Neural cell (in vitro differentiated cells): ENCODE data around the gene CPXM1.

Experiments used
- EP300 ChIP-seq: fragments of 450-650 bp; conservative IDR thresholded peaks from 2 replicates; pipeline ENCODE4 v1.6.1; 2014; ENCODE audit warnings: antibody characterized with exemption, mild to moderate bottlenecking, moderate library complexity; ENCODE audit not compliant: poor library complexity, severe bottlenecking
- EZH2 ChIP-seq: fragments of 200-600, 300-800 bp; shearing (Covaris generic), sonication (generic); IDR thresholded peaks from 2 replicates; pipeline ENCODE4 v1.6.1; 2014; ENCODE audit warnings: antibody characterized with exemption, low read length, borderline replicate concordance, mild to moderate bottlenecking; ENCODE audit not compliant: insufficient read depth, poor library complexity, severe bottlenecking
- MXI1 ChIP-seq: fragments of 450-650 bp; conservative IDR thresholded peaks from 2 replicates; pipeline ENCODE4 v1.6.1; 2014; ENCODE audit warnings: antibody characterized with exemption, mild to moderate bottlenecking; ENCODE audit not compliant: poor library complexity, severe bottlenecking
- POLR2AphosphoS5 ChIP-seq: IDR thresholded peaks from 2 replicates; pipeline ENCODE4 v1.6.1; 2012
- RAD21 ChIP-seq: fragments of 450-650 bp; conservative IDR thresholded peaks from 2 replicates; pipeline ENCODE4 v1.6.1; 2014; ENCODE audit warnings: antibody characterized with exemption, mild to moderate bottlenecking, moderate library complexity
- SMC3 ChIP-seq: fragments of 450-650 bp; conservative IDR thresholded peaks from 2 replicates; pipeline ENCODE4 v1.6.1; 2014; ENCODE audit warnings: antibody characterized with exemption, mild to moderate bottlenecking, moderate library complexity; ENCODE audit not compliant: poor library complexity
- TAF1 ChIP-seq: IDR thresholded peaks from 2 replicates; pipeline ENCODE4 v1.6.1; 2012; ENCODE audit warnings: low read depth
- TF ChIP-seq, protein P1 (sequence below): fragments of 450-650 bp; IDR thresholded peaks from 2 replicates; pipeline ENCODE4 v1.5.1; 2014; ENCODE audit warnings: antibody characterized with exemption, mild to moderate bottlenecking, moderate library complexity; ENCODE audit not compliant: poor library complexity, severe bottlenecking
- TF ChIP-seq, protein P2 (sequence below): IDR thresholded peaks from 2 replicates; pipeline ENCODE4 v1.6.1; 2012; ENCODE audit warnings: borderline replicate concordance

GRCh38 chr20:2812189-2812588, 11.8 kb upstream of the CPXM1 start:
- TF ChIP-seq, protein P1, sequence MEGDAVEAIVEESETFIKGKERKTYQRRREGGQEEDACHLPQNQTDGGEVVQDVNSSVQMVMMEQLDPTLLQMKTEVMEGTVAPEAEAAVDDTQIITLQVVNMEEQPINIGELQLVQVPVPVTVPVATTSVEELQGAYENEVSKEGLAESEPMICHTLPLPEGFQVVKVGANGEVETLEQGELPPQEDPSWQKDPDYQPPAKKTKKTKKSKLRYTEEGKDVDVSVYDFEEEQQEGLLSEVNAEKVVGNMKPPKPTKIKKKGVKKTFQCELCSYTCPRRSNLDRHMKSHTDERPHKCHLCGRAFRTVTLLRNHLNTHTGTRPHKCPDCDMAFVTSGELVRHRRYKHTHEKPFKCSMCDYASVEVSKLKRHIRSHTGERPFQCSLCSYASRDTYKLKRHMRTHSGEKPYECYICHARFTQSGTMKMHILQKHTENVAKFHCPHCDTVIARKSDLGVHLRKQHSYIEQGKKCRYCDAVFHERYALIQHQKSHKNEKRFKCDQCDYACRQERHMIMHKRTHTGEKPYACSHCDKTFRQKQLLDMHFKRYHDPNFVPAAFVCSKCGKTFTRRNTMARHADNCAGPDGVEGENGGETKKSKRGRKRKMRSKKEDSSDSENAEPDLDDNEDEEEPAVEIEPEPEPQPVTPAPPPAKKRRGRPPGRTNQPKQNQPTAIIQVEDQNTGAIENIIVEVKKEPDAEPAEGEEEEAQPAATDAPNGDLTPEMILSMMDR = no peak
- no peak for TF ChIP-seq POLR2AphosphoS5
- TF ChIP-seq, protein P2, sequence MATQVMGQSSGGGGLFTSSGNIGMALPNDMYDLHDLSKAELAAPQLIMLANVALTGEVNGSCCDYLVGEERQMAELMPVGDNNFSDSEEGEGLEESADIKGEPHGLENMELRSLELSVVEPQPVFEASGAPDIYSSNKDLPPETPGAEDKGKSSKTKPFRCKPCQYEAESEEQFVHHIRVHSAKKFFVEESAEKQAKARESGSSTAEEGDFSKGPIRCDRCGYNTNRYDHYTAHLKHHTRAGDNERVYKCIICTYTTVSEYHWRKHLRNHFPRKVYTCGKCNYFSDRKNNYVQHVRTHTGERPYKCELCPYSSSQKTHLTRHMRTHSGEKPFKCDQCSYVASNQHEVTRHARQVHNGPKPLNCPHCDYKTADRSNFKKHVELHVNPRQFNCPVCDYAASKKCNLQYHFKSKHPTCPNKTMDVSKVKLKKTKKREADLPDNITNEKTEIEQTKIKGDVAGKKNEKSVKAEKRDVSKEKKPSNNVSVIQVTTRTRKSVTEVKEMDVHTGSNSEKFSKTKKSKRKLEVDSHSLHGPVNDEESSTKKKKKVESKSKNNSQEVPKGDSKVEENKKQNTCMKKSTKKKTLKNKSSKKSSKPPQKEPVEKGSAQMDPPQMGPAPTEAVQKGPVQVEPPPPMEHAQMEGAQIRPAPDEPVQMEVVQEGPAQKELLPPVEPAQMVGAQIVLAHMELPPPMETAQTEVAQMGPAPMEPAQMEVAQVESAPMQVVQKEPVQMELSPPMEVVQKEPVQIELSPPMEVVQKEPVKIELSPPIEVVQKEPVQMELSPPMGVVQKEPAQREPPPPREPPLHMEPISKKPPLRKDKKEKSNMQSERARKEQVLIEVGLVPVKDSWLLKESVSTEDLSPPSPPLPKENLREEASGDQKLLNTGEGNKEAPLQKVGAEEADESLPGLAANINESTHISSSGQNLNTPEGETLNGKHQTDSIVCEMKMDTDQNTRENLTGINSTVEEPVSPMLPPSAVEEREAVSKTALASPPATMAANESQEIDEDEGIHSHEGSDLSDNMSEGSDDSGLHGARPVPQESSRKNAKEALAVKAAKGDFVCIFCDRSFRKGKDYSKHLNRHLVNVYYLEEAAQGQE = no peak
- no peak for TF ChIP-seq MXI1
- no peak for TF ChIP-seq EZH2
- no peak for TF ChIP-seq EP300
- TF ChIP-seq TAF1 = no peak
- TF ChIP-seq RAD21 = no peak
- no peak for TF ChIP-seq SMC3
